ENCODE data around the gene APBB2.

DNA sequence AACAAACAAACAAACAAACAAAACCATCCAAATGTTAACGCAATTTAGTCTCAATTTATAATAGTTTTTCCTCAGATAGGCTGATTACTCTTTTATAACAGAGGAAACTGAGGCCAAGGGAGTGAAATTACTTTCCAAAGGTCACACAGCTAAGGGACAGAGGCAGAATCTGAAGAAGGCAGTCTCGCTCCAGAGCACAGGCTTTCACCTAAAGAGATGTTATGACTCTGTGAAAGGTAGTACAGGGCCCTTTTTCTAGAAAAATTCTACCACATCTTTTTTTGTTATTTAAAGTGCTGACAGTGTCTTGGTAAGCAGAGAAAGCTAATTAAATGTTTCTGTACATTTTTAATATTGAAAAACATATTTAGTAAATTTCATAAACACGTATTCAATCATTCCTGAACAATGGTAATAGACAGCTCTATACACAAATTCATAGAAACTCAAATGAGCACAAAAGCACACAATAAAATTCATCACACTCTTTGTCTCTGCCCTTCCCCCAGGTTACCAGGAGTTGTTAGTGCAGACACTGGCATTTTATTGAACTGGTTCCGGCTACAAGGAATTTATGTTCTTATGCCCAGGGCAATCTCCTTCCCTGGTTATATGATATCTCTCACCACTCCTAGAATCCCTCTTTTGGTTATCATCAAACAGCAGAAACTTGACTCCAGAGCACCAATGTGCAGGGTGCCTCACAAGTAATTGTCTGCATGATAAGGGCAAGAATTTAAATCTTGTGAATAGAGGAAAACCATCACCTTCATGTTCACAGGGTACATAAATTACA, 7.7 kb upstream of the APBB2 start:
- no peak for TF ChIP-seq SUZ12 (IDR thresholded peaks at IDR 0.05; ENCODE audit: extremely low read depth, insufficient read depth, insufficient read length)
- TF ChIP-seq ZNF274 (IDR thresholded peaks at IDR 0.05; ENCODE audit: low read depth, low read length), result no peak
